Loucy (cell line): Measurements from ENCODE around the gene MICAL2.
A peak's percentile ranks its signal among the peaks of the same experiment; 100 is the strongest.

ENCODE experiments used
- H2AFZ ChIP-seq: fragments of 200-600 bp; sonication (generic); 2 replicates; pipeline ENCODE4 v1.6.0; 2016; ENCODE audit warnings: antibody characterized with exemption, mild to moderate bottlenecking, low read length, moderate library complexity
- H3F3A ChIP-seq: fragments of 200-600 bp; 2 replicates; pipeline ENCODE4 v1.6.0; 2016; ENCODE audit warnings: antibody characterized with exemption, low read depth, mild to moderate bottlenecking
- H3K27me3 ChIP-seq: fragments of 200-600 bp; sonication (generic); 2 replicates; pipeline ENCODE4 v1.6.1; 2014; ENCODE audit warnings: low read length, mild to moderate bottlenecking; ENCODE audit not compliant: insufficient read depth, poor library complexity, severe bottlenecking
- H3K36me3 ChIP-seq: fragments of 200-600 bp; sonication (generic); 2 replicates; pipeline ENCODE4 v1.6.1; 2016; ENCODE audit warnings: low read length; ENCODE audit not compliant: insufficient read depth
- H3K4me1 ChIP-seq: fragments of 200-600 bp; sonication (generic); 2 replicates; pipeline ENCODE4 v1.5.1; 2014; ENCODE audit warnings: low read length, mild to moderate bottlenecking; ENCODE audit not compliant: insufficient read depth, poor library complexity, severe bottlenecking
- H3K4me2 ChIP-seq: fragments of 200-600 bp; sonication (generic); 2 replicates; pipeline ENCODE4 v1.6.0; 2014; ENCODE audit warnings: antibody characterized with exemption, low read length, low read depth, mild to moderate bottlenecking; ENCODE audit not compliant: poor library complexity, severe bottlenecking
- H3K4me3 ChIP-seq: fragments of 200-600 bp; sonication (generic); 2 replicates; pipeline ENCODE4 v1.5.1; 2014; ENCODE audit warnings: low read length, mild to moderate bottlenecking, mixed read lengths; ENCODE audit not compliant: poor library complexity, severe bottlenecking
- H3K79me2 ChIP-seq: fragments of 200-600 bp; sonication (generic); 2 replicates; pipeline ENCODE4 v1.6.1; 2014; ENCODE audit warnings: low read length; ENCODE audit not compliant: insufficient read depth
- H3K9ac ChIP-seq: fragments of 200-600 bp; sonication (generic); 2 replicates; pipeline ENCODE4 v1.6.0; 2014; ENCODE audit warnings: mild to moderate bottlenecking, low read depth, low read length, moderate library complexity; ENCODE audit not compliant: poor library complexity, severe bottlenecking
- H3K9me2 ChIP-seq: fragments of 200-600 bp; sonication (generic); replicated peaks from 2 replicates; pipeline ENCODE4 v1.6.1; 2016; ENCODE audit warnings: low read depth, low read length, mixed read lengths
- H3K9me3 ChIP-seq: fragments of 200-600 bp; sonication (generic); 2 replicates; pipeline ENCODE4 v1.6.1; 2014; ENCODE audit warnings: mild to moderate bottlenecking, antibody characterized with exemption, low read length, low read depth; ENCODE audit not compliant: insufficient read depth
- H4K20me1 ChIP-seq: fragments of 200-600 bp; sonication (generic); 2 replicates; pipeline ENCODE4 v1.6.0; 2014; ENCODE audit warnings: antibody characterized with exemption, low read length, mild to moderate bottlenecking; ENCODE audit not compliant: insufficient read depth, poor library complexity, severe bottlenecking
- EZH2phosphoT487 ChIP-seq: fragments of 200-600 bp; IDR thresholded peaks from 2 replicates; pipeline ENCODE4 v1.6.1; 2018; ENCODE audit warnings: antibody characterized with exemption, mild to moderate bottlenecking, moderate library complexity, borderline replicate concordance
- TF ChIP-seq, protein P1 (sequence below): fragments of 200-600 bp; sonication (generic); conservative IDR thresholded peaks from 2 replicates; pipeline ENCODE4 v1.5.1; 2014; ENCODE audit warnings: mild to moderate bottlenecking, antibody characterized with exemption, low read length

The MICAL2 gene

DNA sequence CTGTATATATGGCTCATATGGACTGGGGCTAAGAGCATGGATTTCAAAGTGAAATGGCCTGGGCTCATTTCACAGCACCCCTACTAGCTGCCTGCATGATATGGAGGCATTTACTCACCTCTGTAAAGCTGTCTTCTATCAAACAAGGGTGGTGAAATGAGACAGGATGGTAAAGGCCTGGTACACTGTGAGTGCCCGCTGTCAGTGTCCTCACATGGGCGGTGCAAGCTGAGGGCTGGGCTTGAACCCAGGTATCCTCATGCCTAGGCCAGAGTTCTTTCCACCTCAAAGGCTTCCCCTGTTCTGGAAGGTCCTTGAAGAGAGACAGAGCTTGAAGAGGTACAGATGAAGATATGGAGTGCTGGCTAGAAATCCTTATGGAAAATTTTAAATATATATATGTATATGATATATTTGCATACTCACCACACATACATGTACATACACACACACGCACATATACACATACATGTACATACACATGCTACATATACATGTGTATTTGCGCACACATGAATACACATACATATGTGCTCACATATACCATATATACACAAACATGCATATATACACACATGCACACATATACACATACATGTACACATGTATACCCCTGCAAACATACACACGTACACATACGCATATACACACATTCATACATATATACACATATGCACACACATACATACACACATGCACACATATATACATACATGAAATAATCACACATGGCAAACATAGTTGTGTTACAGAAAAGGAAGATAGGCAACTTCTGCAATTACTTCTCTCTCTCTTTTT lies 44.7 kb downstream of the MICAL2 start:
- no peaks in the 10 kb centered on the region for H3F3A ChIP-seq
- H3K4me1 ChIP-seq: peaks cover 22% of the 10 kb centered on the region
- H4K20me1 ChIP-seq: no peaks in the 10 kb centered on the region
- no peak for TF ChIP-seq EZH2phosphoT487
- TF ChIP-seq, protein P1, sequence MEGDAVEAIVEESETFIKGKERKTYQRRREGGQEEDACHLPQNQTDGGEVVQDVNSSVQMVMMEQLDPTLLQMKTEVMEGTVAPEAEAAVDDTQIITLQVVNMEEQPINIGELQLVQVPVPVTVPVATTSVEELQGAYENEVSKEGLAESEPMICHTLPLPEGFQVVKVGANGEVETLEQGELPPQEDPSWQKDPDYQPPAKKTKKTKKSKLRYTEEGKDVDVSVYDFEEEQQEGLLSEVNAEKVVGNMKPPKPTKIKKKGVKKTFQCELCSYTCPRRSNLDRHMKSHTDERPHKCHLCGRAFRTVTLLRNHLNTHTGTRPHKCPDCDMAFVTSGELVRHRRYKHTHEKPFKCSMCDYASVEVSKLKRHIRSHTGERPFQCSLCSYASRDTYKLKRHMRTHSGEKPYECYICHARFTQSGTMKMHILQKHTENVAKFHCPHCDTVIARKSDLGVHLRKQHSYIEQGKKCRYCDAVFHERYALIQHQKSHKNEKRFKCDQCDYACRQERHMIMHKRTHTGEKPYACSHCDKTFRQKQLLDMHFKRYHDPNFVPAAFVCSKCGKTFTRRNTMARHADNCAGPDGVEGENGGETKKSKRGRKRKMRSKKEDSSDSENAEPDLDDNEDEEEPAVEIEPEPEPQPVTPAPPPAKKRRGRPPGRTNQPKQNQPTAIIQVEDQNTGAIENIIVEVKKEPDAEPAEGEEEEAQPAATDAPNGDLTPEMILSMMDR: no peak
- no peaks in the 10 kb centered on the region for H3K9me3 ChIP-seq
- H2AFZ ChIP-seq: no peak overlapping the region
- H3K79me2 ChIP-seq: no peaks in the 10 kb centered on the region
- H3K9ac ChIP-seq: no peak overlapping the region
- no peaks in the 10 kb centered on the region for H3K36me3 ChIP-seq
- H3K9me2 ChIP-seq: no peaks in the 10 kb centered on the region
- no peaks in the 10 kb centered on the region for H3K27me3 ChIP-seq
- no peak overlapping the region for H3K4me2 ChIP-seq
- H3K4me3 ChIP-seq: no peak overlapping the region

DNA sequence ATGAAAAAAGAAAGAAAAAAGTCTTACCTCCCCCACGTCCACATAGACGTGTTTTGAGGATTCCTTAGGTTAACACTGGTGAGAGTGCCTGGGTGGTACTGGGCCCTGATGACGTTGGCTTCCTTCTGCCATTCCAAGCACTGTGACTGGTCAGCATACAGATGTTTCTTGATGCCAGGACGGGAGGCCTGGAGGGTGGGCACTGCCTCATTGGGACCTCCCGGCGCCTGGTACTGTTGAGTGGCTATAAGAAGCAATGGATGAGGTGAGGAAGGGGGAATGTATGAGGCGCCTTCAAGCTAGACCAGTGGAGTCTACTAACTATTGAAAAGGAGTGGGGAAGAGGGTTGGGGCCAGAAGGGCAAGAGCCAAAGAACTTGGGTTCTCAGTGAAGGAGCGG lies 45.3 kb downstream of the MICAL2 start:
- no peaks in the 10 kb centered on the region for H3K27me3 ChIP-seq
- H3K36me3 ChIP-seq: no peaks in the 10 kb centered on the region
- H3F3A ChIP-seq: no peaks in the 10 kb centered on the region
- peaks cover 20% of the 10 kb centered on the region for H3K4me1 ChIP-seq
- no peak overlapping the region for H2AFZ ChIP-seq
- no peak overlapping the region for H3K9ac ChIP-seq
- no peak overlapping the region for H3K4me2 ChIP-seq
- no peaks in the 10 kb centered on the region for H3K9me2 ChIP-seq
- H3K79me2 ChIP-seq: no peaks in the 10 kb centered on the region
- no peaks in the 10 kb centered on the region for H3K9me3 ChIP-seq
- H3K4me3 ChIP-seq: no peak overlapping the region
- TF ChIP-seq, protein P1: no peak
- TF ChIP-seq EZH2phosphoT487: no peak
- no peaks in the 10 kb centered on the region for H4K20me1 ChIP-seq

DNA sequence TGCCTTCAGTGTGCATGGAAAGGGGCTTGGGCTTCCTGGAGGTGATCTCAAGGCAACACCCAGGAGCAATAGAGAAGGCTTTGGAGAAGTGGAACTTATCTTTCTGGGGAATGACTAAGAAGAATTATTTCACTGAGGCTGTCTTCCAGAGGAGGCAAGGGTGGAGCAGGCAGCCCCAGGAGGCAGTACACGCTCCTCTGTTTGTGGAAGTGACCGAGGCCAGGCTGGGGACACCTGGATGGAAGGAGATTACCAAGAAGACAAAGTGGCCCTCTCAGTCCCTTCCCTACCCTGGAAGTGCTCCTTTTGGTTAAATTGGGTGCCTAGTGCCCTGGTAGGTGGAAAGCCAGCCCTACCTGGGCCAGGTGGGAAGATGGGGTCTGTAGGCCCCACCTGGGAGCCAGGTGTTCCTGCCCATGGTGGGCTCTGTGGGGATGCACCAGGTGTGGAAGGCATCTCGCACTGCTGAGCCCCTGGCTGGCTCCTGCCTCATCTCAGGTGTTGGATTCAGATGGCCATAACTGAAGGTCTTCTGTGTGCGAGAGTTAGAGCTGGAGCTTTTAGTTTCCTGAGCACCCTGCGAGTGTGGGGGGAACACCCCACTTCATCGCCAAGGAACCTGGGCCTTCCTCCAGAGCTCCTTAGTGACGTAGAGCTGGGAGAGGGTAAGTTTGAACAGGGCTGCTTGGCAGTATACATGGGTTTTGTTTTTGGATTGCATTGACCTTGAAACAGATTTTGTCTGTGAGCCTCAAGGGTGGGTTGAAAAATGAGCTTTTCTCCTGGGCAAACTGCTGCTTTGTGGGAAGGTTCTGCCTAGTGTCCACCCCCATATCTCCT lies 46.1 kb downstream of the MICAL2 start:
- Histone ChIP-seq H3K4me1 (peaks cover 20% of the 10 kb centered on the region), H2AFZ (no peak overlapping the region), H3K36me3 (no peaks in the 10 kb centered on the region), H4K20me1 (no peaks in the 10 kb centered on the region), H3K4me2 (peak overlapping the region; percentile 38), H3F3A (no peaks in the 10 kb centered on the region), H3K79me2 (no peaks in the 10 kb centered on the region), H3K4me3 (no peak overlapping the region), H3K9me3 (no peaks in the 10 kb centered on the region), H3K27me3 (no peaks in the 10 kb centered on the region), H3K9me2 (no peaks in the 10 kb centered on the region), H3K9ac (no peak overlapping the region)
- TF ChIP-seq, protein P1: no peak
- no peak for TF ChIP-seq EZH2phosphoT487
